Measurements from ENCODE around the gene ZNF687. TPM values are rescaled to one million over a fixed set of nuclear protein-coding genes. Genes with fewer than 3 reads are reported as not detected.

The ZNF687 gene
- polyA plus RNA-seq, 1 donor (not counting 4 experiments of a cell fraction or from before 2014, with no cell fraction given): 7.3 TPM

GRCh38 chr1:151294742-151295462, 12.8 kb downstream of the ZNF687 start:
- no peaks in the 10 kb centered on the region for H3K4me1 ChIP-seq (ENCODE audit: control insufficient read depth, extremely low read depth, insufficient read depth, low read length)
- H3K36me3 ChIP-seq (ENCODE audit: control insufficient read depth in 2 of 2, extremely low read depth in 1 of 2, insufficient read depth in 2 of 2, low read length in 2 of 2): peaks cover 36 to 38% of the 10 kb centered on the region in 2 experiments
- DNase-seq (ENCODE audit: low read depth, low spot score) (no peak), FAIRE-seq (no peak)
- dilution Hi-C loops (cut with MboI; ENCODE audit: extremely low pct_ligation_motif_present, low sequenced_read_pairs): no loop called here
- no peak for TF ChIP-seq EZH2 (IDR thresholded peaks at IDR 0.05; ENCODE audit: low read length)
- no peak overlapping the region for H2AFZ ChIP-seq (ENCODE audit: control insufficient read depth, low read length)
- no peaks in the 10 kb centered on the region for H3K9me3 ChIP-seq (ENCODE audit: control insufficient read depth, low read depth, low read length)
- no peak overlapping the region for H3K4me3 ChIP-seq (ENCODE audit: control insufficient read depth in 2 of 3, extremely low read depth in 1 of 3, insufficient read depth in 2 of 3, low read depth in 1 of 3, low read length in 3 of 3)
- no peaks in the 10 kb centered on the region for H3K27me3 ChIP-seq (ENCODE audit: control insufficient read depth, extremely low read depth, insufficient read depth, low read length)
- H3K9me1 ChIP-seq (ENCODE audit: control insufficient read depth, extremely low read depth, insufficient read depth, low read length): no peaks in the 10 kb centered on the region
- no peak overlapping the region for H3K4me2 ChIP-seq (ENCODE audit: control insufficient read depth, extremely low read depth, insufficient read depth, low read depth, low read length)
- H3K27ac ChIP-seq (ENCODE audit: control insufficient read depth, insufficient read depth, low read length): no peak overlapping the region
- H4K20me1 ChIP-seq (ENCODE audit: control insufficient read depth, extremely low read depth, insufficient read depth, low read length): no peaks in the 10 kb centered on the region
- H3K9ac ChIP-seq (ENCODE audit: control insufficient read depth, extremely low read depth, insufficient read depth, low read length): no peak overlapping the region
- H3K79me2 ChIP-seq (ENCODE audit: control insufficient read depth, insufficient read depth, low read length): no peaks in the 10 kb centered on the region

- peaks cover 40 to 69% of the 10 kb centered on the region in 2 experiments for H3K36me3 ChIP-seq (ENCODE audit: control insufficient read depth in 2 of 2, extremely low read depth in 1 of 2, insufficient read depth in 2 of 2, low read length in 2 of 2)
- H2AFZ ChIP-seq (ENCODE audit: control insufficient read depth, low read length): no peak overlapping the region
- H3K4me2 ChIP-seq (ENCODE audit: control insufficient read depth, extremely low read depth, insufficient read depth, low read depth, low read length): no peak overlapping the region
- H4K20me1 ChIP-seq (ENCODE audit: control insufficient read depth, extremely low read depth, insufficient read depth, low read length): peaks cover 7% of the 10 kb centered on the region
- H3K9me3 ChIP-seq (ENCODE audit: control insufficient read depth, low read depth, low read length): no peaks in the 10 kb centered on the region
- no peak overlapping the region for H3K4me3 ChIP-seq (ENCODE audit: control insufficient read depth in 2 of 3, extremely low read depth in 1 of 3, insufficient read depth in 2 of 3, low read depth in 1 of 3, low read length in 3 of 3)
- DNase-seq (ENCODE audit: low read depth, low spot score) (no peak), FAIRE-seq (no peak)
- H3K4me1 ChIP-seq (ENCODE audit: control insufficient read depth, extremely low read depth, insufficient read depth, low read length): peaks cover 23% of the 10 kb centered on the region
- H3K27me3 ChIP-seq (ENCODE audit: control insufficient read depth, extremely low read depth, insufficient read depth, low read length): no peaks in the 10 kb centered on the region
- dilution Hi-C loops (cut with MboI; ENCODE audit: extremely low pct_ligation_motif_present, low sequenced_read_pairs): no loop called here
- peaks cover 11% of the 10 kb centered on the region for H3K79me2 ChIP-seq (ENCODE audit: control insufficient read depth, insufficient read depth, low read length)
- peaks cover 9% of the 10 kb centered on the region for H3K9me1 ChIP-seq (ENCODE audit: control insufficient read depth, extremely low read depth, insufficient read depth, low read length)
- H3K27ac ChIP-seq (ENCODE audit: control insufficient read depth, insufficient read depth, low read length): no peak overlapping the region
- TF ChIP-seq EZH2 (IDR thresholded peaks at IDR 0.05; ENCODE audit: low read length) (no peak), CTCF (optimal IDR thresholded peaks at IDR 0.05 in 1 of 3, IDR thresholded peaks at IDR 0.05 in 1 of 3, conservative IDR thresholded peaks at IDR 0.05 in 1 of 3; ENCODE audit: extremely low read depth in 1 of 3, insufficient read depth in 2 of 3, low read length in 3 of 3) (no peak)
- no peak overlapping the region for H3K9ac ChIP-seq (ENCODE audit: control insufficient read depth, extremely low read depth, insufficient read depth, low read length)
These were observed 27.8 kb downstream of the ZNF687 start for GRCh38 chr1:151309811-151310323.
